ENCODE measurements around the gene RAB40B.

Gene RAB40B

DNA sequence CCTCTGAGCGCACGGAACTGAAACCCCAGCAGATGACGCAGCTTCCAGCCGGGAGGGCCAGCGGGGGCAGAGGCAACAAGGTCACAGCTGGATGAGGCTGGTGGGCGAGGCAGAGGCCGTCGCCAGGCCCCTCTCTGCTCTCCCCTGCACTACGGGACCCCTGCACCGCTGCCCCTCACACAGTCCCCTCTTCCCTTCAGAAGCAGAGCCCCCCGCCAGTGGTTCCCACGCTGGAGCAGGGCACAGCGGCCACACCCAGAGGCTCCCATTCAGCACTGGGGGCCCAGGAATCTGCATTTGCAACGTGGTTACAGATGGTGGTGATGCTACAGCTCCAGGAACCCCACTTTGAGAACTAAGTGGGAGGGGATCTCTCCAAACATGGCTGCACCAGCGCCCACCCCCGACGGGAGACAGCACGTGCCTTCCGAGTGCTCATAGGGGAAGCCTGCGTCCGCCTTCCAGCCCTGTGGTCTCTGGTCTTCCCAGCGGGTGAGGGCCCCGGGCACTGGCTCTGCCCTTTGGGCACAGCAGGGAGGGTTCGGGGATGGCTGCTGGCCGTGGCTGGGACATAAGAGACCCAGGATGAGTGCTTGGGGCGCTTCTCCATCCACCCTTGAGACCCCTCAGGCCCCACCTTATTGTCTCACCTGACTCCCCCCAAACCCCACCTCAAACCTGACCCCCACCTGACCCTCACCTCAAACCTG is 4.7 kb upstream of the RAB40B start:
- DNase-seq: no peak
- Mint-ChIP-seq H3K4me1 (peaks cover 13% of the 10 kb centered on the region), H3K4me3 (no peak overlapping the region), H3K27me3 (no peaks in the 10 kb centered on the region), H3K27ac (no peak overlapping the region), H3K9me3 (no peaks in the 10 kb centered on the region)
- no peak for ATAC-seq

DNA sequence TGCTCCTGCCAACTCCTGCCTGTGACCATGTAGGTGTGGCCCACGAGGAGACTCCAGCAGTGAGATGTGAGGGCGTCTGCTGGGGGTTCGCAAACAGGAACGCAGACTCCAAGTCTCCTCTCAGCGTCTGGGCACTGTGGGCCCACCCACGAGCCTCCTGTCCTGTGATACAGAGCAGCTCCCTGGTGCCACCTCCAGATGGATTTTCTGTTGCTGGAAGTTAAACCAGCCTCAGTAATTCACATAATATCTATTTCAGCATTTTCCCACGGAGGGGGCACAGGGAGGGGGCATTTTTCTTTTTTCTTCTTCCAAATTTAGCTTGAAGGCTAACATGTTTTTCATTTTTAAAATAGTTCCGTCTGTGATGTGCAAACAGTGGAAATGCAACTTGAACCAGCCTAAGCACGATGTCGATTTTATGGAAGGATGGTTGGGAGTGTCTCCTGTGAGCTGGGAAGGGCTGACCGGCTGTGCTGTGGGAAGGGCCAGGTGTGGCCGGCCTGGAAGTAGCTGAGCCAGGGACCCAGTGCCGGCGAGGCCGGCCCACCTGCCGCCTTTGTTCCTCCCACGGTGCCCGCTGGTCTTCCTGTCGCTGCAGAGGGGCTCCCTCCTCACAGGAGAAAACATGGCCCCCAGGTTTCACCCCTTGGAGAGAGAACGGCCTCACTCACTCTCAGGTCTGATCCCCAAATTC is 3.9 kb upstream of the RAB40B start:
- DNase-seq: no peak
- no peak overlapping the region for H3K4me3 Mint-ChIP-seq

DNA sequence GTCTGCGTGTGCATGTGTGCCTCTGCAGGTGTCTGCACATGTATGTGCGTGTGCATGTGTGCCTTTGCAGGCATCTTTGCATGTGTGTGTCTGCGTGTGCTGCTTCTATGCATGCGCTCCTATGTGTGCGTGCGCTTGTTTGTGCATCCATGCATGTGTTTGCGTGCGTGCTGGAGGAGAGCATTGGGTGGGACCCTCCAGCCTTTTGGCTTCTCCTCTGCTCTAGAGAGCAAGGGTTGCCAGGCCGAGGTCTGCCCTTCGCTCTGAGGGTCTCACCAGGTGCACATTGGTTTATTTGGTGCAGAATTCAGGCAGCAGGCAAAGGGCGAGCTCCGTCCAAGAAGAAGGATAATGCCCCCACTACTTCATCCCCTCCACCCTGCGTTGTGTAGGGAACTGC is 1.1 kb upstream of the RAB40B start:
- H3K4me1 Mint-ChIP-seq: peaks cover 18% of the 10 kb centered on the region
- ATAC-seq (no peak), DNase-seq (no peak)
- peaks cover 4 to 6% of the 10 kb centered on the region in 2 donors for H3K9me3 Mint-ChIP-seq
- H3K4me3 Mint-ChIP-seq: peak overlapping the region; percentile 78 to 88
- H3K27me3 Mint-ChIP-seq: peaks cover 12% of the 10 kb centered on the region
- H3K27ac Mint-ChIP-seq: no peak overlapping the region

More for the DNA sequence above, 3.9 kb upstream of the RAB40B start:
- no peak overlapping the region for H3K27ac Mint-ChIP-seq
- no peak for ATAC-seq
- peaks cover 2% of the 10 kb centered on the region for H3K27me3 Mint-ChIP-seq
- H3K9me3 Mint-ChIP-seq: no peaks in the 10 kb centered on the region
- H3K4me1 Mint-ChIP-seq: peaks cover 10% of the 10 kb centered on the region

DNA sequence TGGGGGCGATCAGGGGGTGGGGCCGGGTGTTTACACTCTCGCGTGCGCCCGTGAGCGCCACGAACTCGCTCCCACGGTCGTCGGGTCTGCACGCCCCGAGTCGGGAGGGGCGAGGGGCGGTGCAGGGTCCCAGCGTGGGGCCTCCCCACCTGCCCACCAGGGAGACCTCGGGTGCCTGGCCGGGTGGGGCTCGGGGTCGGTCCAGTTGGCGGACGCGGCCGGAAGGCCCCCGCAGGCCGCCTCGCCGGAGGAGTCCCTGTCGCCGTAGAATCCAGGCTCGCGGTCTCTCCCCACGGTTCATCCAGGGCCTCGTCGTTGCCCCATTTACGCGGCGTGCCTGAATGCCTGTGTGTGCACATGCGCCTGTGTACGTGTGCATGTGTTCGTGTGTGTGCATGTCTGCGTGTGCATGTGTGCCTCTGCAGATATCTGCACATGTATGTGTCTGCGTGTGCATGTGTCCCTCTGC is 510 bp upstream of the RAB40B start:
- Mint-ChIP-seq H3K27ac (peak overlapping the region in 1 of 2 donors; percentile 59), H3K9me3 (peaks cover 8 to 11% of the 10 kb centered on the region in 2 donors)
- no peak for ATAC-seq

DNA sequence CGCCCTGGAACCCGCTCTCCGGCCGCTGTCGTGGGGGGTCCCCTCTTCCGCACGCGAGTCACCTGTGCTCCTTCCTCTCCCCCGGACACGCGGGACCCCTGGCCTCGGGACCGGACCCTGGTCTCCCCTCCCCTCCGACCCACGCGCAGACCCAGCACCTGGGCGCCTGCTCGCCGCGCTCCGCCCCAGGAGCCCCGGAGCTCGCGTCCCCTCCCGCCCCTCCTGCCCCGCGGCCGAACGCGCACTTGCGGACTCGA is 762 bp downstream of the RAB40B start:
- peaks cover 12% of the 10 kb centered on the region for H3K27me3 Mint-ChIP-seq
- peak overlapping the region; percentile 63 to 75 for H3K4me3 Mint-ChIP-seq
- no peak overlapping the region for H3K27ac Mint-ChIP-seq
- peaks cover 18% of the 10 kb centered on the region for H3K4me1 Mint-ChIP-seq
- peaks cover 8 to 11% of the 10 kb centered on the region in 2 donors for H3K9me3 Mint-ChIP-seq
- ATAC-seq (no peak), DNase-seq (no peak)

More for the DNA sequence above, 510 bp upstream of the RAB40B start:
- H3K27me3 Mint-ChIP-seq: peaks cover 12% of the 10 kb centered on the region
- DNase-seq: no peak
- peak overlapping the region; percentile 78 to 88 for H3K4me3 Mint-ChIP-seq
- H3K4me1 Mint-ChIP-seq: peaks cover 18% of the 10 kb centered on the region

DNA sequence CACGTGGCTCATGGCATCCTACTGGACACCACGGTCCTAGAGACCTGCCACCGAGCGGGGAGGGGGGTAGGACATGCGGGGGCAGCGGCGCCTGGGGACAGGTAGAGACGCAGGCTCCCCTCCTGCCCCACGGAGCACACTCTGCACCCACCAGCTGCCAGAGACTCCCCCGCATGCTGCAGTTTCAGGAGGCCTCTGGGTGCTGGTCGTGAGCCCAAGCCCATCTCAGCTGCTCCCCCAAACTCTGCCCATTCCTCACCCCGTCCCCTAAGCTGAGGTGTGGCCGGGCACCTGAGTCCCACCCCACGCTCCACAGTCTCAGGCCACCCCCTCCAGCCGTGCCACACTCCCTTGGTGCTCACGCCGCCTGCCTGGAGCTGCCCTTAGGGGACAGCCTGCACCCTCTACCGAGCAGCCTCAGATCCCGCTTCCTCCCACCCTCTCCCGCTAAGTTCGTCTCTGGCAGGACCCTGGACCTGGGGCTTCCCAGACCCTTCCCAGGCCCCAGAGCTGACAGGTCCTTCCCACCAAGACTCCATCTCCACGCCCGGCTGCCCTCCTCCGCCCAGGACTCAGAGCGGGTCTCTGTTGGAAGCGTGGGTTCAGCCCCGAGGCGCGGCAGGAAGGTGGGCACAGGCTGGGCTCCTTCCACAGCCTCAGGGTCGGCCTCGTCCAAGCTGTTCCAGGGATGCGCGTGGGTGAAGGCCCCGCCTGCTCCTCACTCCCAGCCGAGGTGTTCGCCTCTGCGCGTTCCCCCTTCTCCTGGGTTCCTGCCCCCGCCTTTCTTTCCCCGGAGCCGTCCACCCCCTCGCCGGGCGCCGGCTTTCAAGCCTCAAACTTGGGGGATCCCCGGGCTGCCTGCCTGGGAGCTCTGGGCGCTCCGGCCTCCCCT is 1.3 kb downstream of the RAB40B start:
- Mint-ChIP-seq H3K4me1 (peaks cover 23% of the 10 kb centered on the region), H3K9me3 (peaks cover 8 to 11% of the 10 kb centered on the region in 2 donors), H3K27ac (no peak overlapping the region), H3K27me3 (peaks cover 12% of the 10 kb centered on the region), H3K4me3 (peak overlapping the region; percentile 63 to 75)
- DNase-seq (peak; percentile 20 to 23), ATAC-seq (no peak)

DNA sequence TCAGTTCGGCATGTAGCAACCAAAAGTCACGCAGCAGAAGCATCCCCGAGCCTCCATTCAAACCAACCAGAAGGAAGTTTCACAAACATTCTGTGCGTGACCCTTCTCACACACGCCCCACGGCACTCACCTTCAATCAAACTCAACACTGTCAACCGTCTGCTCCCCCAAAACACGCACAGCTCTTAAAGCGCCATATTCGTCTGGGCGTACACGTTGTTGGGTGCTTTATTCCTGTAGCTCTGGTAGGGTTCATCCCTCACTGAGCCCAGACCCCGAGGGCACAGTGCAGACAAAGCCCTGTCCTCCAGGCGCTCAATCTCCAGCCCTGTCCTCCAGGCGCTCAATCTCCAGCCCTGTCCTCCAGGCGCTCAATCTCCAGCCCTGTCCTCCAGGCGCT is 2.2 kb downstream of the RAB40B start:
- ATAC-seq (no peak), DNase-seq (no peak)
- H3K27ac Mint-ChIP-seq: no peak overlapping the region
- H3K27me3 Mint-ChIP-seq: peaks cover 12% of the 10 kb centered on the region
- no peak overlapping the region for H3K4me3 Mint-ChIP-seq
- peaks cover 8 to 11% of the 10 kb centered on the region in 2 donors for H3K9me3 Mint-ChIP-seq
- peaks cover 32% of the 10 kb centered on the region for H3K4me1 Mint-ChIP-seq

DNA sequence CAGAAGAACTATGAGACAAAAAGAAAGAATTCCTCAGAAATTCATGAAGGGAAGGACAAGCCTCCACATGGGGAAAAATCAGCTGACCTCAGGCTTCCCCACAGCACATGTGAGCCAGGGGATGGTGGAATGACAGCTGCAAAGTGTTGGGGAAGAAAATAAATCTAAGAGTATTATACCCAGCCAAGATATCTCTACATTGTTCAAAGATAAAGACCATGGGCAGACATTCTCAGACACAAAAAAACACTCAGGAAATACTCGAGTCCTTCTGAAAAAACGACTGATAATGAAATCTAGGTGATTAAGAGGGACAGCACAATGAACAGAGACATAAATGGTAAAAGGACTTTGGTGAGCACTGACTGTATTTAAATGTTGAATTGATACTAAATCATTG is 3.9 kb downstream of the RAB40B start:
- no peak overlapping the region for H3K27ac Mint-ChIP-seq
- H3K4me1 Mint-ChIP-seq: peaks cover 48% of the 10 kb centered on the region

DNA sequence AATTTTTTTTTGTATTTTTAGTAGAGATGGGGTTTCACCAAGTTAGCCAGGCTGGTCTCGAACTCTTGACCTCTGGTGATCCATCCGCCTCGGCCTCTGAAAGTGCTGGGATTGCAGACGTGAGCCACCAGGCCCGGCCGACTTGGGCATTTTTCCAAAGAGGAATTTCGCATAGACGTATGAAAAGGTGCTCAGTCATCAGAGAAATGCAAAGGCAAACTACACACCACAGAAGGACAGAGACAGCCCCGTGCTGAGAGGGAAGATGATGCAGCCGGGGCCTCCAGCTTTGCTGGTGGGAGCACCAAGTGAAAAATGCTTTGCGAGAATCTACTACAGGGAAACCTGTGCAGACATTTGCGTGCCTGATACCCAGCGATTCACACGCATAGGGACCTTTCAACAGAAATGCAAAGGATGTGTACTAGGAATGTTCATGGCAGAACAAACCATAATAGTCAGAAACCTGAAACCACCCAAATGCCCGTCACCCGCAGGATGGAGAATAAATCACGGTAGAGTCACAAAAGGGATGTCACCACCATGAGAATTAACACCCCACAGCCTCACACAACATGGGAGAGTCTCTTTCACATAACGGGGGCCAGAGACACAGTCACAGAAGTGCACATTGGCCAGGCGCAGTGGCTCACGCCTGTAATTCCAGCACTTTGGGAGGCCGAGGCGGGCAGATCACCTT is 5.2 kb downstream of the RAB40B start:
- H3K27me3 Mint-ChIP-seq: peaks cover 12% of the 10 kb centered on the region
- no peak overlapping the region for H3K27ac Mint-ChIP-seq
- no peak overlapping the region for H3K4me3 Mint-ChIP-seq
- peaks cover 8 to 11% of the 10 kb centered on the region in 2 donors for H3K9me3 Mint-ChIP-seq
- DNase-seq: no peak
- peaks cover 40% of the 10 kb centered on the region for H3K4me1 Mint-ChIP-seq
- no peak for ATAC-seq

More for the DNA sequence above, 3.9 kb downstream of the RAB40B start:
- ATAC-seq (no peak), DNase-seq (no peak)
- Mint-ChIP-seq H3K4me3 (no peak overlapping the region), H3K27me3 (peaks cover 12% of the 10 kb centered on the region), H3K9me3 (peaks cover 8 to 11% of the 10 kb centered on the region in 2 donors)

DNA sequence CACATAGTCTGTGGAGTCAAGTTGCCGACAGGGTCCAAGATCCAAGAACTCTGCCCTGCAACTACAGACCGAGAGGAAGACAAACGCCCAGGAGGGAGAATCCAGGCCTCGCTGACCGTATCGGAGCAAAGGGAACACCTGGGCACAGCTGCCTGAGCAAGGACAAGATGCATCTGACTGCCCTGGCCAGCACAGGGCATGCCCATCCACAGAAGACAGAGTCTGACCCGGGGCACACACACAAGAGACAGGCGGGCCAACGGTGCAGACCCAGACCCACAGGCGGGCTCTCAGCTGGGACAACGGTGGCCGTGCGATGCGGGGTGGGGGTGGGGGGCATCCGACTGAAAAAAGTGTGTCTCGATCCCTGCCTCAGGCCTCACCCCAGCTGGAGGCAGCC is 6.2 kb downstream of the RAB40B start:
- Mint-ChIP-seq H3K4me1 (peaks cover 37% of the 10 kb centered on the region), H3K9me3 (peaks cover 8 to 11% of the 10 kb centered on the region in 2 donors), H3K27me3 (peaks cover 9% of the 10 kb centered on the region), H3K4me3 (peak overlapping the region in 1 of 2 donors; percentile 39), H3K27ac (no peak overlapping the region)
- DNase-seq: no peak
- no peak for ATAC-seq

DNA sequence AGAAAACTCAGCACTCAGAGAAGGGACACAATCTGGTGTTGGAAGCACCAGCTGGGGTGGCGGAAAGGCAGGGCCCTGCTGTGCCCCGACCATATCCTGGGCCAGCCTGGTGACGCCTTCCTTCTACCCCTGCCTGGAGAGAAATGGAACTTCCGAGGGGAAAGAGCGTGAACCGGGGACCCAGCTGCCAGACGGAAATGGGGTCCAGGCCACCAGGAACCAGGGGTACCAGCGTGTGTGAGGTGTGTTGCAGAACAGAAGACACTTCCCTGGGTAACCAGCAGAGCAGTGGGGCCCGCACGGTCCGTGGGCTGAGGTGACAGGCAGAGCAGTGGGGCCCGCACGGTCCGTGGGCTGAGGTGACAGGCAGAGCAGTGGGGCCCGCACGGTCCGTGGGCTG is 6.8 kb downstream of the RAB40B start:
- H3K4me3 Mint-ChIP-seq: peak overlapping the region; percentile 58 to 61

DNA sequence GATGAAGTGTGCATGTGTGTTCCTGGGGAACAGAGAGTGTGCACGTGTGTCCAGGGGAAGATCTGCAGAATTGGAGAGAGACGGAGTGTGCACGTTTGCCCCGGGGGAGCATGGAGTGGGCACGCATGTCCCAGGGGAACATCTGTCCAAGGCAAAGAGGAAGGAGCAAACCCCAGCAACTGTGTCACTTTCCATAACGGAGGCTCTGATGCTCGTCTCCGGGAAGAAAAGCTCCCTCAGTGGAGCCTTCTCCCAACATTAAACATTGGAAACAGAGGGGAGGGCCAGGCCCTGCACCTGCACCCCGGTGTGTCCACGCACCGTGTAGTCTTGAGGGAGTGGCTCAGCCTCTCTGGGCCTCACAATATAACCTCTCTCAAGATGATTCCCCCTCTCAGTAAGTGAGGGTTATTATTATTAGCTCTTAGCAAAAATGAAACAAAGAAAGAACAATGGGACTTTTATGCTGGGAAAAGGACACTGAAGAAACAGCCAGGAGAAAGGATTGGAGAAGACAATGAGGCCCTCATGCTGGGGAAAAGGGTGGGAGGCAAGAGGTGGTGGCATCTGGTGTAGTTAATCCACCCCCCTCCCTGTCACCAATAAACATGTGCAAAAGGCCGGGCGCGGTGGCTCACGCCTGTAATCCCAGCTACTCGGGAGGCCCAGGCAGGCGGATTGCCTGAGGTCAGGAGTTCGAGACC is 7.6 kb downstream of the RAB40B start:
- no peak for ATAC-seq
- Mint-ChIP-seq H3K4me1 (peaks cover 30% of the 10 kb centered on the region), H3K9me3 (peaks cover 8 to 11% of the 10 kb centered on the region in 2 donors), H3K27ac (peak overlapping the region in 1 of 2 donors; percentile 33), H3K27me3 (no peaks in the 10 kb centered on the region), H3K4me3 (peak overlapping the region in 1 of 2 donors; percentile 58)
- DNase-seq: no peak

More for the DNA sequence above, 6.8 kb downstream of the RAB40B start:
- ATAC-seq (peak; percentile 61), DNase-seq (no peak)
- peaks cover 3% of the 10 kb centered on the region for H3K27me3 Mint-ChIP-seq
- peak overlapping the region in 1 of 2 donors; percentile 33 for H3K27ac Mint-ChIP-seq
- peaks cover 8 to 11% of the 10 kb centered on the region in 2 donors for H3K9me3 Mint-ChIP-seq
- peaks cover 32% of the 10 kb centered on the region for H3K4me1 Mint-ChIP-seq

DNA sequence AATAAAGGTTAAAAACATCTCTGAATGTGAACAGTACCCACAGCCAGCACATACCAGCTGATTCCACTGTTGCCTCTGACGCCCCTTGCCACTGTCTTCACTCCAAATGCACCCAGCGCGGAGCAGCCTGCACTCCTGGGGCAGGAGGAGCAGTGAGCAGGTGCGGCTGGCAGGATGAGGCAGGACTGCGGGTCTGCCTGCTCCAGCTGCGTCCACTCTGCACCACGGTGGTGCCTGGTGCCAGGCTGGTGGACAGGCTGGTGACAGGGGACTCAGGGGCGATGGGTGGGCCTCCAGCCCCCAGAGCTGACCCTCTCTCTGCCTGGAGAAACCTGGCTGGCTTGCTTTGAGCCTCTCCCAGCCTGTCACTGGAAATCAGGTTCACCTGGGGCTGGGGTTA is 9.4 kb downstream of the RAB40B start:
- DNase-seq: no peak

DNA sequence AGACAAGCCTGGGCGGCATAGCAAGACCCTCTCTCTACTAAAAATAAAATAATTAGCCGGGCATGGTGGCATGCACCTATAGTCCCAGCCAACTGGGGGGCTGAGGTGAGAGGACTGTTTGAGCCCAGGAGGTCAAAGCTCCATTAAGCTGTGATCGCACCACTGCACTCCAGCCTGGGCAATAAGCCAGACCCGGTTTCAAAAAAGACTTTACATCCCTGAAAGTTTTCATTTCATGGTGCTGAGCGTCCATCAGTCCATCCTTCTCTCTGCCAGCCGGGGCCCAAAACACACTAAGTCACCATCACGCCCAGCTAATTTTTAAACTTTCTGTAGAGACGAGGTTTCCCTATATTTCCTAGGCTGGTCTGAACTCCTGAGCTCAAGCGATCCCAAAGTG is 10.6 kb downstream of the RAB40B start:
- DNase-seq: no peak
- Mint-ChIP-seq H3K27me3 (no peaks in the 10 kb centered on the region), H3K4me3 (no peak overlapping the region), H3K27ac (no peak overlapping the region), H3K9me3 (no peaks in the 10 kb centered on the region), H3K4me1 (peaks cover 30% of the 10 kb centered on the region)
- no peak for ATAC-seq

More for the DNA sequence above, 9.4 kb downstream of the RAB40B start:
- no peaks in the 10 kb centered on the region for H3K27me3 Mint-ChIP-seq
- peaks cover 30% of the 10 kb centered on the region for H3K4me1 Mint-ChIP-seq
- H3K4me3 Mint-ChIP-seq: no peak overlapping the region
- H3K9me3 Mint-ChIP-seq: peaks cover 0 to under 1% of the 10 kb centered on the region in 2 donors
- H3K27ac Mint-ChIP-seq: no peak overlapping the region
- ATAC-seq: no peak

Data from stimulated activated naive CD8-positive, alpha-beta T cell treated with anti-CD3 and anti-CD28 coated beads, Interleukin-15, amount 100 ng/mL, for 72 hours (primary cell).